HG03469 (cell line): ENCODE measurements around the gene FOXO1.
"Not testable (repeated sequence)": the region's sequence is repeated elsewhere in the genome, so short reads cannot be mapped to it uniquely, and the experiment has no call there.

Experiments used
- ATAC-seq: cut with Tn5 transposase; IDR thresholded peaks from one replicate; pipeline ENCODE4 v1.9.1; 2021; ENCODE audit warnings: mild to moderate bottlenecking, moderate library complexity, moderate number of reproducible peaks; ENCODE audit not compliant: unreplicated experiment

FOXO1 gene

GRCh38 chr13:40666933-40667621 lies 636 bp upstream of the FOXO1 start:
- ATAC-seq: no peak

GRCh38 chr13:40665126-40666044 lies 1.1 kb downstream of the FOXO1 start:
- ATAC-seq: no peak

GRCh38 chr13:40664350-40665125 lies 1.9 kb downstream of the FOXO1 start:
- ATAC-seq: no peak

DNA sequence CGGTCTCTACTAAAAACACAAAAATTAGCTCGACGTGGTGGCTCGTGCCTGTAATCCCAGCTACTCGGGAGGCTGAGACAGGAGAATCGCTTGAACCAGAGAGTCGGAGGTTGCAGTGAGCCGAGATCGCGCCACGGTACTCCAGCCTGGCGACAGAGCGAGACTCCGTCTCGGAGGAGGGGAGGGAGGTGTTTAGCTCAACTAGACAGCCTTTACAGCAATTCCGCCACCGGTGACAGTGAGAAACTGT lies 2.4 kb downstream of the FOXO1 start:
- not testable (repeated sequence) for ATAC-seq

- peak; percentile 30 for ATAC-seq
Observed at GRCh38 chr13:40662866-40663265, 3.6 kb downstream of the FOXO1 start.

- ATAC-seq: no peak
Observed at GRCh38 chr13:40661875-40662665, 4.4 kb downstream of the FOXO1 start.

GRCh38 chr13:40660692-40661091 lies 5.7 kb downstream of the FOXO1 start:
- no peak for ATAC-seq

- ATAC-seq: no peak
Observed at GRCh38 chr13:40660141-40660664, 6.2 kb downstream of the FOXO1 start.

GRCh38 chr13:40657951-40658350 lies 8.5 kb downstream of the FOXO1 start:
- ATAC-seq: no peak

DNA sequence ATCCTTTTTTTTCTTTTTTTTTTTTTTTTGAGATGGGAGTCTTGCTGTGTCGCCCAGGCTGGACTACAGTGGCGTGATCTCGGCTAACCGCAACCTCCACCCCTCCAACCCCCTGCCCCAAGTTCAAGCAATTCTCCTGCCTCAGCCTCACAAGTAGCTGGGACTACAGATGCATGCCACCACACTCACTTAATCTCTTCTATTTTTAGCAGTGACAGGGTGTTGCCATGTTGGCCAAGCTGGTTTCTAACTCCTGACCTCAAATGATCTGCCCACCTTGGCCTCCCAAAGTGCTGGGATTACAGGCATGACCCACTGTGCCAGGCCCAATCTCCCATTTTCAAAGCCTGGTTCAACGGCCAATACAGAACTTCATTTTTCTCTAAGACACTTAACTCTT lies 9.1 kb downstream of the FOXO1 start:
- no peak for ATAC-seq

- ATAC-seq: no peak
Observed at GRCh38 chr13:40656358-40656757, 10.1 kb downstream of the FOXO1 start.

DNA sequence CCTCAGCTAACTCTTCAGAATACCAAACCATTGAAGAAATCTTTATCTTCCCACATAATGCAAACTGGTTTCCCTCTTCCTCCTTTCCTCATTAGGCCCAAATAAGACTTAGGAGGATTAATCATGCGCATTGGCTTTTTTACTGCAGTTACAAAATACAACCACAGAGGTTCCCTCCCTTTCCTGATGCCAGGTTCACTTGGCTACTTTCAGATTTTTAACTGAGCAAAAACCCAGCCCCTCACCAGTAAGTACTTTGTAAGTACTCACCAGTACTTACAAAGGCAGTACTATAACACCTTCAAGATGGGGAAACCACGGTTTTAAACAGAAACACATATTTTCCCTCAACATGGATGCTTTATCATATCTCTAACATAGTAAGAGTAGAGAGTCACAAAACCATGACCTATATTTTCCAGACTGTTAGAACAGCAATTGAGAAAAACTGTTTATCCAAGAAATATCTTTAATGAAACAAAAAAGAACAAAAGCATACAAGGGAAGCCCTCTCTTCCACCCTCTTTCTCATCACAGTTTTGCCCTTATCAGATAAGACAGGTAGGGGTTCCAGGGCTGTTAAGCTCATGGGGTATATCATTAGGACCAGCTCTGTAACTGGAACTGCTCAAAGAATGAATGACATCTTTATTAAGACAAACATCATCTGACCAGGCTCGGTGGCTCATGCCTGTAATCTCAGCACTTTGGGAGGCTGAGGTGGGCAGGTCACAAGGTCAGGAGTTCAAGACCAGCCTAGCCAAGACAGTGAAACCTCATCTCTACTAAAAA lies 12.7 kb downstream of the FOXO1 start:
- no peak for ATAC-seq

- ATAC-seq: no peak
Observed at GRCh38 chr13:40652588-40652940, 13.9 kb downstream of the FOXO1 start.

DNA sequence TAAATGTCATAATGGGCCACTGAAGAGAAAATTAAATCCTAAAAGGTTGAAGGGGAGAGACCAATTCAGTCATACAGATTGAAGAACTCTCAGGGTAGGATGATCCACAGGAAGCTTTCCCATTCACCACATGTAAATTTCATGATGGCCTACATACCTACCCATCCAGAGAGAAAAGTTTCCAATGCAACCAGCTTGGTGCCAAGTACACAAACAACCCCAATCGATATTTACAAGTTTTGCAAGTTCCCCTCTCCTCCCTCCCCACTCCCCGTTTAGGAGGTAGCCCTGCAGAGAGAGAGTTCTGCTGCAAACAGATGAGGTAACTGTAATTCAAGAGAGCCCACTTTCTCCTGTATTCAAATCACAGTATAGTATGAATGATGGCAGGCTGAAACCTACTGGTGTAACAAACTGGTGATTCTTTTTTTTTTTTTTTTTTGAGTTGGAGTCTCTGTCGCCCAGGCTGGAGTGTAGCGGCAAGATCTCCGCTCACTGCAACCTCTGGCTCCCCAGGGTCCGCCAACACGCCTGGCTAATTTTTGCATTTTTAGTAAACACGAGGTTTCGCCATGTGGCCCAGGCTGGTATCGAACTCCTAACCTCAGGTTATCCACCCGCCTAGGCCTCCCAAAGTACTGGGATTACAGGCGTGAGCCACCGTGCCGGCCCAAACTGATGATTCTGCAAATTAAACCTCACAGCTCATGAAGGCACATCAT lies 14.4 kb downstream of the FOXO1 start:
- ATAC-seq: no peak

- no peak for ATAC-seq
Observed at GRCh38 chr13:40648841-40649240, 17.6 kb downstream of the FOXO1 start.

GRCh38 chr13:40648040-40648439 lies 18.4 kb downstream of the FOXO1 start:
- ATAC-seq: no peak

DNA sequence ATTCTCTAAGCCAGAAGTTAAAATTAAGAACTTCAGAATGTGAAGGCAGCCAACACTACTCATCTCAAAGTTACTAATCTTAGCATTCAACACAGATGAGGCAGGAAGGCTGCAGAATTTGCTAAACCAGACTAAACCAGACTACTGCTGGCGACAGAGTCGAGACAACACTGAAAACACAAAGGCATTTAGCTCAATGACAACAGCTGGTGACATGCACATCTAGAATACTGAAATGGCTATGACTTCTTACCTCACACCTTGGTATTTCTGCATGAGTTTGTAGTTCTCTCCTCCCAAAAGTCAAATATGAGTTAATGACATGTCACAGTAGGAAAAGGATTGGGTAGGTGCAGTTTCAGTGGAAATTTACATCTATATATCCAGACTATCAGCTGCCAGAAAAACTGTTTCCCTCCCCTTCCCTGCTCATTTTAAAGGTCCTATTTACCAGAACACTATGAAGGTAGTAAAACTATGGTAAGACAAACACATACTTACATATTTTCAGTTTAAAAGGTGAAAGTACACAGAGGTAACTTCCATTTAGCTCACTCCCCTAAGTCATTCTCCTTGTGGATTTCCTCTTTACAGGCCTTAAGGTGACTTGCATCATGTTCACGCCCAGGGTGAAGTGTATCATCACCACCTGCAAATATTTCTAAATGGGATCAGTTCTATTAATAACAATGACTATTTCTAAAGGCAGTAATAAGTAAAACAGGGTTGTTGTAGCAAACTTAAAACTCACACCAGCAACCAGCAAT lies 21.4 kb downstream of the FOXO1 start:
- no peak for ATAC-seq

- no peak for ATAC-seq
Observed at GRCh38 chr13:40640845-40641458, 25.5 kb downstream of the FOXO1 start.
